ENCODE measurements around the gene EAF1. TPM values are rescaled to one million over a fixed set of nuclear protein-coding genes. Genes with fewer than 3 reads are reported as not detected.
"Not testable (repeated sequence)": the region's sequence is repeated elsewhere in the genome, so short reads cannot be mapped to it uniquely, and the experiment has no call there.

The EAF1 gene
- total and polyA plus RNA-seq, 2 donors: 7.1 to 13.4 TPM

DNA sequence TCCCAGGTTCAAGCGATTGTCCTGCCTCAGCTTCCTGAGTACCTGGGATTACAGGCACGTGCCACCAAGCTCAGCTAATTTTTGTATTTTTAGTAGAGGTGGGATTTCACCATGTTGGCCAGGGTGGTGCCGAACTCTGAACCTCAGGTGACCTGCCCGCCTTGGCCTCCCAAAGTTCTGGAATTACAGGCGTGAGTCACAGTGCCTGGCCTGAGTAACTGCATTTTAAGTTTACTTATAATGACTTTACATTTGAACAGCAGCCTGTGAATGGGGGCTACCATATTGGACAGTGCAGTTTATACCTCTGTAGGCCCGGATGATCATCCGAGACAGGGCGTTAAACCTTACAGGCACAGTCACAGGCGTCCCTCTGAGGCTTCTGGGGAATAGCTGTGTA is 24.8 kb downstream of the EAF1 start:
- Histone ChIP-seq H3K36me3 (ENCODE audit: control insufficient read depth in 2 of 2, insufficient read depth in 2 of 2, low read length in 1 of 2) (no peaks in the 10 kb centered on the region), H3K4me1 (ENCODE audit: control insufficient read depth in 2 of 2, insufficient read depth in 2 of 2, low read length in 2 of 2) (no peaks in the 10 kb centered on the region), H3K27ac (ENCODE audit: low read depth in 1 of 2, low read length in 1 of 2) (no peak overlapping the region), H3K9me3 (ENCODE audit: control insufficient read depth in 2 of 2, insufficient read depth in 1 of 2, low read length in 1 of 2) (no peaks in the 10 kb centered on the region), H3K27me3 (ENCODE audit: control insufficient read depth in 2 of 2, insufficient read depth in 1 of 2, low read length in 1 of 2) (no peaks in the 10 kb centered on the region), H3K4me3 (ENCODE audit: low read length in 2 of 2) (no peak overlapping the region)
- 92% methylated on average over 9 of the region's 9 CpGs for WGBS
- DNase-seq (ENCODE audit: low read depth in 6 of 9, low spot score in 9 of 9): no peak

DNA sequence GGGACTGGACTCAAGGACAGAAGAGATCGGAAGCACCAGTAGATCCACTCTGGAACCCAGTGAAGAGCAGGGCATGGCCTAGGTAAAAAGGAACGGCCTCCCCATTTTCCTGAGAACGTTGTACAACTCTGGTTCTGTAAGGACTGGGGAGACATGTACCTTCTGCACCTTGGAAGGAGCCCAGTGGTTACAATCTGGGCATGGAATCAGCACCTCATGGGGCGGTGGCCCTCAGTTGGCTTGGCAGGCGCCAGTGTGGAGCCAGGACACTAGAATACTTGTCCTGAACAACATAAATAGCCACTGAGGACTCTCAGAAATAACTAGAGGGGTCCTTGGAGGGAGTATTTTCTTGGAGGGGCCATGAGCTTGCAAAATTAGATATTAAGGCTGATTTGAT is 25.6 kb downstream of the EAF1 start:
- no peak overlapping the region for H3K27ac ChIP-seq (ENCODE audit: low read depth in 1 of 2, low read length in 1 of 2)
- no peaks in the 10 kb centered on the region for H3K9me3 ChIP-seq (ENCODE audit: control insufficient read depth in 2 of 2, insufficient read depth in 1 of 2, low read length in 1 of 2)
- H3K4me3 ChIP-seq (ENCODE audit: low read length in 2 of 2): no peak overlapping the region
- no peak for DNase-seq (ENCODE audit: low read depth in 6 of 9, low spot score in 9 of 9)
- H3K4me1 ChIP-seq (ENCODE audit: control insufficient read depth in 2 of 2, insufficient read depth in 2 of 2, low read length in 2 of 2): no peaks in the 10 kb centered on the region
- no peaks in the 10 kb centered on the region for H3K27me3 ChIP-seq (ENCODE audit: control insufficient read depth in 2 of 2, insufficient read depth in 1 of 2, low read length in 1 of 2)
- 96% methylated on average over 5 of the region's 5 CpGs for WGBS
- no peaks in the 10 kb centered on the region for H3K36me3 ChIP-seq (ENCODE audit: control insufficient read depth in 2 of 2, insufficient read depth in 2 of 2, low read length in 1 of 2)

DNA sequence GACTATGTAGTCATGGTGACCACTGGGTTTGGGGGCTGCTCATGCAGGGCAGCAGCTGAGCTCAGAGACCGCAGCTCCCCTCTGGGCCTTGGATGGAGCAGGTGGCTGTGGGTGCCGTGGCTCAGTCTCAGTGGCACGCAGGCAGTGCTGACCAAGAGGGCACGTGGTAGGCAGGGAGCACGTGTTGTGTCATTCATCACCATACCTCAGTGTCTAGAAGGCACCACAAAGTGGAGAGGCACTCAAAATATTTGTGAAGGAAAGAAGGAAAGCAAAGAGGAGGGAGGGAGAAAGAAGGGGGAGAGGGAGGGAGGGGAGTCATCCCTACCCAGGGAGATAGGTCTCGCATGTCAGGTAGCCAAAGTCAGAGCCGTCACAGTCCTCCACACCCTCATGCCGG is 26.1 kb downstream of the EAF1 start:
- H3K27ac ChIP-seq (ENCODE audit: low read depth in 1 of 2, low read length in 1 of 2): no peak overlapping the region
- no peaks in the 10 kb centered on the region for H3K4me1 ChIP-seq (ENCODE audit: control insufficient read depth in 2 of 2, insufficient read depth in 2 of 2, low read length in 2 of 2)
- H3K4me3 ChIP-seq (ENCODE audit: low read length in 2 of 2): no peak overlapping the region
- DNase-seq (ENCODE audit: low read depth in 6 of 9, low spot score in 9 of 9): no peak
- H3K36me3 ChIP-seq (ENCODE audit: control insufficient read depth in 2 of 2, insufficient read depth in 2 of 2, low read length in 1 of 2): no peaks in the 10 kb centered on the region
- H3K27me3 ChIP-seq (ENCODE audit: control insufficient read depth in 2 of 2, insufficient read depth in 1 of 2, low read length in 1 of 2): no peaks in the 10 kb centered on the region
- H3K9me3 ChIP-seq (ENCODE audit: control insufficient read depth in 2 of 2, insufficient read depth in 1 of 2, low read length in 1 of 2): no peaks in the 10 kb centered on the region
- 97% methylated on average over 8 of the region's 8 CpGs for WGBS

DNA sequence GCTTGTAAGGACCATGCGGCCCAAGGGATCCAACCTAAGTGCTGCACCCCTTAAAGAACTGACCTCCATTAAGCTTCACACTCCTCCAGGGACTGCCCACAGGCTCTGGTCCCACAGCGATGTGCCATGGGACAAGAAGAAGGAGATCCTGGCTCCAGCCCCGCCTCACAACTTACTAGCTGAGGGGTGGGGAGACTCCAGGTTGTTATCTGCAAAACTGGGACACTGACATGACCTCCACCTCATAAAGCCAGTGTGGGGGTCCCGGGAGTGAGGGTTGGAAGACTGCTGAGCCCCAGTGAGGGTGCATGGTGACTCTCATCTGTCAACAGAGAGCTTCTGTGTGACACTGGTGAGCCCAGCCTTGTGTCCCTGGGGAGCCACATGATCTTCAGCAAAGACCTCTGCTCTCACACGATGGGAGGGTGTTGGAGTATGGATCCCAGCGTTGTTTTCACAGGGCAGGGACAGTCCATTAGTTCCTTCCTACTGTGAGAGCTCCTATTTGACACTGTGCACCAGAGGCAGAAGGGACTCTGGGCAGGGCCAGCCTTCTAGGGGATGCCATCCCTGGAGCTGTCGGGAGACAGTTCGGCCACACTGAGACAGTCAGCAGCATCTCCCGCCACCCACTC is 26.7 kb downstream of the EAF1 start:
- Histone ChIP-seq H3K4me1 (ENCODE audit: control insufficient read depth in 2 of 2, insufficient read depth in 2 of 2, low read length in 2 of 2) (no peaks in the 10 kb centered on the region), H3K27ac (ENCODE audit: low read depth in 1 of 2, low read length in 1 of 2) (no peak overlapping the region), H3K9me3 (ENCODE audit: control insufficient read depth in 2 of 2, insufficient read depth in 1 of 2, low read length in 1 of 2) (no peaks in the 10 kb centered on the region), H3K27me3 (ENCODE audit: control insufficient read depth in 2 of 2, insufficient read depth in 1 of 2, low read length in 1 of 2) (no peaks in the 10 kb centered on the region), H3K36me3 (ENCODE audit: control insufficient read depth in 2 of 2, insufficient read depth in 2 of 2, low read length in 1 of 2) (no peaks in the 10 kb centered on the region), H3K4me3 (ENCODE audit: low read length in 2 of 2) (no peak overlapping the region)
- WGBS: 90% methylated on average over 9 of the region's 9 CpGs
- no peak for DNase-seq (ENCODE audit: low read depth in 6 of 9, low spot score in 9 of 9)

DNA sequence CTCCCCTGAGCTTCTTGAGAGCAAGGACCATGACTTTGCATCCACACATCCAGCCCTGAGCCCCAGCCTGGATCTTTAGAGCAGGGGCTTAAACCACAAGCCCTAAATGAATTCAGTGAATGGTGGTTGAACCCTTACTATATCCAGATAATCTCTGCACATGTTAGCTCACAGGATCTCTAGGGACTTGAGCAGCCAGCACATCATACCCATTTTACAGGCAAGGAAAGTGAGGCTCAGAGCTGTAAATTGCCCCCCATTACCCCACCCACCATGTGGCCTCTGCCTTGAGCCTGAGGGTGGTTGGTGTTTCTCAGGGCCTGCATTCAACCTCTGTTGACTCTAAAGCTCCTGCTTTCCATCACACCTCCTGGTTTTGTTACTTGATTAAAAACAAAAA is 27.6 kb downstream of the EAF1 start:
- Histone ChIP-seq H3K4me1 (ENCODE audit: control insufficient read depth in 2 of 2, insufficient read depth in 2 of 2, low read length in 2 of 2) (no peaks in the 10 kb centered on the region), H3K9me3 (ENCODE audit: control insufficient read depth in 2 of 2, insufficient read depth in 1 of 2, low read length in 1 of 2) (no peaks in the 10 kb centered on the region), H3K27me3 (ENCODE audit: control insufficient read depth in 2 of 2, insufficient read depth in 1 of 2, low read length in 1 of 2) (no peaks in the 10 kb centered on the region), H3K4me3 (ENCODE audit: low read length in 2 of 2) (no peak overlapping the region), H3K36me3 (ENCODE audit: control insufficient read depth in 2 of 2, insufficient read depth in 2 of 2, low read length in 1 of 2) (no peaks in the 10 kb centered on the region), H3K27ac (ENCODE audit: low read depth in 1 of 2, low read length in 1 of 2) (no peak overlapping the region)
- no peak for DNase-seq (ENCODE audit: low read depth in 6 of 9, low spot score in 9 of 9)

DNA sequence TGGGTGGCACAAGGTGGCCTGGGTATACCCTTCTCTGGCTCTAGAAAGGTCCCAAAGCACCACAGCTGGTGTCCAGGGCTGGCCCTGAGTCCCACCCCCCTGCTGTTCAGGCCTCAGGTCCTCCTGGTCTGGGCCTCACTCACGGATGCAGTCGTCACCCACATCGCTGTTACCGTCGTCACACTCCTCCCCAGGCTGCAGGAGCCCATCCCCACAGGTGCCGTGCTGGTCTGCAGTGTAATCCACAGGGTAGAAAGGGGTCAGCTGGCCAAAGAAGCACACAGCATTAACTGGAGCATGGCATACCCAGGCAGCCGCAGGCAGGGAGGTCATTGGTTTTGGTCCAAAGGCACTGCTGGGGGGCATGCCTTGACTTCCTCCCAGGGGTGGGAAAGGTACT is 28.4 kb downstream of the EAF1 start:
- no peak for DNase-seq (ENCODE audit: low read depth in 6 of 9, low spot score in 9 of 9)
- Histone ChIP-seq H3K27me3 (ENCODE audit: control insufficient read depth in 2 of 2, insufficient read depth in 1 of 2, low read length in 1 of 2) (no peaks in the 10 kb centered on the region), H3K9me3 (ENCODE audit: control insufficient read depth in 2 of 2, insufficient read depth in 1 of 2, low read length in 1 of 2) (no peaks in the 10 kb centered on the region), H3K36me3 (ENCODE audit: control insufficient read depth in 2 of 2, insufficient read depth in 2 of 2, low read length in 1 of 2) (no peaks in the 10 kb centered on the region), H3K4me3 (ENCODE audit: low read length in 2 of 2) (no peak overlapping the region), H3K27ac (ENCODE audit: low read depth in 1 of 2, low read length in 1 of 2) (no peak overlapping the region), H3K4me1 (ENCODE audit: control insufficient read depth in 2 of 2, insufficient read depth in 2 of 2, low read length in 2 of 2) (peaks cover under 1 to 1% of the 10 kb centered on the region in 2 donors)
- 97% methylated on average over 7 of the region's 7 CpGs for WGBS

DNA sequence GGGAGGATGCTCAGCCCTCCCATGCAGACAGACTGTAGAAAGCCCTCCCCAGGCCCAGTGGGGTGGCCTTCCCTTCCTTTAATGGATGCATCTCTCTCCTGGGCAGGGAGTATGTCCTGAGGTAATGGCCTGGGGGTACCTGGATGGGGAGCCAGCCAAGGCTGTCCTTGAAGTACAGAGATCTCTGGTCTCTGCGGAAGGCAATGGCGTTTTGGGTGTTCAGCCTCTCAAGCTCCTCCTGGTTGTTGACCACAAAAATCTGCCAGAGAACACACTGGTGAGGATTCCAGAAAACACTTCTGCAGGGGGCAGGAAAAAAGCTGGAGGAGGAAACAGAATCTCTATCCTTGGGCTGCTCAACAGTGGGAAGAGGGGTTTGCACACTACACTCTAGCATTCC is 28.9 kb downstream of the EAF1 start:
- H3K4me1 ChIP-seq (ENCODE audit: control insufficient read depth in 2 of 2, insufficient read depth in 2 of 2, low read length in 2 of 2): peaks cover 6 to 7% of the 10 kb centered on the region in 2 donors
- no peak for DNase-seq (ENCODE audit: low read depth in 6 of 9, low spot score in 9 of 9)
- no peaks in the 10 kb centered on the region for H3K36me3 ChIP-seq (ENCODE audit: control insufficient read depth in 2 of 2, insufficient read depth in 2 of 2, low read length in 1 of 2)
- H3K9me3 ChIP-seq (ENCODE audit: control insufficient read depth in 2 of 2, insufficient read depth in 1 of 2, low read length in 1 of 2): no peaks in the 10 kb centered on the region
- H3K4me3 ChIP-seq (ENCODE audit: low read length in 2 of 2): no peak overlapping the region
- no peak overlapping the region for H3K27ac ChIP-seq (ENCODE audit: low read depth in 1 of 2, low read length in 1 of 2)
- WGBS: 97% methylated on average over 2 of the region's 2 CpGs
- H3K27me3 ChIP-seq (ENCODE audit: control insufficient read depth in 2 of 2, insufficient read depth in 1 of 2, low read length in 1 of 2): no peaks in the 10 kb centered on the region

DNA sequence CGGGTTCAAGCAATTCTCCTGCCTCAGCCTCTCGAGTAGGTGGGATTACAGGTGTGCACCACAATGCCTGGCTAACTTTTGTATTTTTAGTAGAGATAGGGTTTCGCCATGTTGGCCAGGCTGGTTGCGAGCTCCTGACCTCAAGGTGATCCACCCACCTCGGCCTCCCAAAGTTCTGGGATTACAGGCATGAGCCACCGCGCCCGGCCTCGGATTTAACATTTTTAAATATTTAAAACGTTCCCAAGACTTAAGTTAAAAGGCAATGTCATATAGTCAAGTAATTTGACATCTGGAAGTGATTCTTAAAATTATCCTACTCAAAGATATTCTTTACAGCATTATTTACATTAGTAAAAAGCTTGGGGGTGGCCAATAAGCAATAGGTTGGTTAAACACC is 29.5 kb downstream of the EAF1 start:
- not testable (repeated sequence) for H3K27ac ChIP-seq (ENCODE audit: low read depth in 1 of 2, low read length in 1 of 2); H3K4me3 ChIP-seq (ENCODE audit: low read length in 2 of 2); H3K9me3 ChIP-seq (ENCODE audit: control insufficient read depth in 2 of 2, insufficient read depth in 1 of 2, low read length in 1 of 2); H3K27me3 ChIP-seq (ENCODE audit: control insufficient read depth in 2 of 2, insufficient read depth in 1 of 2, low read length in 1 of 2); H3K36me3 ChIP-seq (ENCODE audit: control insufficient read depth in 2 of 2, insufficient read depth in 2 of 2, low read length in 1 of 2); DNase-seq (ENCODE audit: low read depth in 6 of 9, low spot score in 9 of 9)
- 97% methylated on average over 10 of the region's 10 CpGs for WGBS
- H3K4me1 ChIP-seq (ENCODE audit: control insufficient read depth in 2 of 2, insufficient read depth in 2 of 2, low read length in 2 of 2): peaks cover 9 to 11% of the 10 kb centered on the region in 2 donors

DNA sequence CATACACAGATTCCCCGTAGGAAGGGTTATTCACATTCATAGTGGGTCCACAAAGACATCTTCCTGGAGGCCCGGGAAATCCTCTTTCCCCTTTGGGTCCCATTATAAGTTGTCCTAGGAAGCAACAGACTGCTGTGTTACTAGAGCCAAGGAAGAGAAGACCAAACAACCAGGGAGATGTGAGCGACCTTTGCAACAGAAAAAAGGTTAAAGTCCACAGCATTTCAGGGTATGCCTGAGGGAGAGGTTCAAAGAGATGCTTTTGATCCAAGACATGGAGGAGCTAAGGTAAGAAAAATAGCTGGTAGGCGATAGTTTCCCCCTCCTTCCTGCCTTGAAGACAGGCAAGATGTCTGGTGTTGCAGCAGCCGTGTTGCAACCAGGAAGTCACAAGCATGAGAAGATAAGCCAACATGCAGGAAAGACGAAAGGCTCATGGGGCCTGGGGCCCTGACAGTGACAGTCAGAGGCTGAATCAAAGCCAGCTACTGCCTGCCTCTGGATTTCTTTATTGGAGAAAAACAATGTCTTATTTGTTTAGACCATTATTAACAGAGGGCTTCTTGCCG is 30.9 kb downstream of the EAF1 start:
- WGBS: 94% methylated on average over 7 of the region's 7 CpGs
- no peak for DNase-seq (ENCODE audit: low read depth in 6 of 9, low spot score in 9 of 9)
- H3K27ac ChIP-seq (ENCODE audit: low read depth in 1 of 2, low read length in 1 of 2): no peak overlapping the region
- no peak overlapping the region for H3K4me3 ChIP-seq (ENCODE audit: low read length in 2 of 2)
- no peaks in the 10 kb centered on the region for H3K9me3 ChIP-seq (ENCODE audit: control insufficient read depth in 2 of 2, insufficient read depth in 1 of 2, low read length in 1 of 2)
- no peaks in the 10 kb centered on the region for H3K27me3 ChIP-seq (ENCODE audit: control insufficient read depth in 2 of 2, insufficient read depth in 1 of 2, low read length in 1 of 2)
- H3K36me3 ChIP-seq (ENCODE audit: control insufficient read depth in 2 of 2, insufficient read depth in 2 of 2, low read length in 1 of 2): no peaks in the 10 kb centered on the region
- peaks cover 9 to 21% of the 10 kb centered on the region in 2 donors for H3K4me1 ChIP-seq (ENCODE audit: control insufficient read depth in 2 of 2, insufficient read depth in 2 of 2, low read length in 2 of 2)
